Ureter (tissue), 1 donor: ENCODE data around the gene KDM1B. TPM values are rescaled to one million over a fixed set of nuclear protein-coding genes. Genes with fewer than 3 reads are reported as not detected.
"Not testable (repeated sequence)": the region's sequence is repeated elsewhere in the genome, so short reads cannot be mapped to it uniquely, and the experiment has no call there.

Experiments used
- DNase-seq: peaks from one replicate; pipeline ENCODE4 v3.0.0-alpha.2; 2020; ENCODE audit warnings: low spot score
- total RNA-seq: library from RNA; stranded (reverse); gene quantifications from one replicate; pipeline ENCODE4 v1.2.4, GENCODE V29; 2023
- donor health status: DM: yes; HTN: yes; CAD: no.

Gene KDM1B
- total RNA-seq, 1 donor from 2014 or later, result 18.8 TPM

DNA sequence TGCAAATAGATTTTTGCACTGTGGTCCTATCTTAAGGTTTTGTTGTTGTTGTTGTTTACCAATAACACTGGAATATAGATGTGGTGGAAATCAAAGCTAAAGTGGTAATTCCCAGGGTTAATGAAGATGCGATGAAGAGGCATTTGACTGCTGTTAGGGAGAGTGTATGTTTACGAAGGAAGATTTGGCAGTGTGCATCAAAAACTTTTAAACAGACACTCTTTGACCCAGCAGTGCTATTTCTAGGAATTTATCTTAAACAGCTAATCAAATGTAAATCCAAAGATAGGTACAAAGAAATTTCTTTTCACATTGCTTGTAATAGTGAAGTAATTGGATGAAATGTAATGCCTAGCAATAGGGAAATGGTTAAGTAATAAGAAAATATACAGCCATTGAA, 34.0 kb downstream of the KDM1B start:
- no peak for DNase-seq

DNA sequence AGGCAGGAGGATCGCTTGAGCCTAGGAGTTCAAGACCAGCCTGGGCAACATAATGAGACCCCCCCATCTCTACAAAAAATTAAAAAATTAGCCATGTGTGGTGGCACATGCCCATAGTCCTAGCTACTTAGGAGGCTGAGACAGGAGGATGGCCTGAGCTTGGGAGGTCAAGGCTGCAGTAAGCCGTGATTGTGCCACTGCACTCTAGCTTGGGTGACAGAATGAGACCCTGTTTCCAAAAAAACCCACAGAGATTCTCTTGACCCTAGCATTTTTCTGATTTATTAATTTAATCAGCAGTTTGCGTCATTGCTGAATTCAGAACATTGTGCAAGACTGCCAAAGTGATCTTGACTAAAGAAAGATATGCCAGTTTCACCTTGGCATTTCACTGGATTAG, 36.8 kb downstream of the KDM1B start:
- no peak for DNase-seq

- DNase-seq, result no peak
Observed at GRCh38 chr6:18203786-18204185, 48.6 kb downstream of the KDM1B start.

DNA sequence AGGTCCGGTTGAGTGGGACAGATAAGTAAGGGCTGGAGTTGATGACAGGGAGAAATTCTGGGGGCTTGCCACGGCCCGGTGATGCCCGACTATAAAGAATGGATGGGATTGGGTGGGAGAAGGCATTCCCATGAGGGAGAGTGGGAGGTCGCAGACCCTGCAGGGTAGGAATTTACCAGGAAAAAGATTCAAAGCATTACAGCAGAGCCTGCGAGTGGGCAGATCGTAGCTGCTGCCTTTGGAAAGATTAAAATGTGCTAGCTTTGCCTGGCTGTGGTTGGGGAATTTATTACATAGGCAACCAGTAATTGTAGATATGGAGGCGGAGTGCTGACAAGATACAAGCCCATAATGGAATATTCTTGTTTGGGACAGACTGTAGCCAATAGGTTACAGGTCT, 49.5 kb downstream of the KDM1B start:
- DNase-seq, result no peak

- DNase-seq, result no peak
Observed at GRCh38 chr6:18206591-18206990, 51.4 kb downstream of the KDM1B start.

DNA sequence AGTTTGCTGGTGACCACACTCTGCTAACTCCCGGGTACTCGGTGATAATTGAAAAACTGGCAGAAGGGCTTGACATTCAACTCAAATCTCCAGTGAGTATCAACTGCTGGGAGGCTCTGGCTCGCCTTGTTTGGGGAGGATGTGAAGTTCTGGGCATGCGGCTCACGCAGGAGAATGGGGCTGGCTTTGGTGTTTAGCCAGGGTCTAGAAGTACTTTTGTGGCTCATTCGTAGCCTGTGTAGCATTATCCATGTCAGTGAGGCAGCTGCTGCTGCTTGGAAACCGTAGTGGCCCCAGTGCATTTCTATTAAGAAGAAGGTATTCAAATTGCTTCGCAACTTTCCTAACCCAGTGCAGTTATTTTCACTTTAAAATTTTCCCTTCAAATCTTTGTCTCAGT, 52.2 kb downstream of the KDM1B start:
- no peak for DNase-seq

DNA sequence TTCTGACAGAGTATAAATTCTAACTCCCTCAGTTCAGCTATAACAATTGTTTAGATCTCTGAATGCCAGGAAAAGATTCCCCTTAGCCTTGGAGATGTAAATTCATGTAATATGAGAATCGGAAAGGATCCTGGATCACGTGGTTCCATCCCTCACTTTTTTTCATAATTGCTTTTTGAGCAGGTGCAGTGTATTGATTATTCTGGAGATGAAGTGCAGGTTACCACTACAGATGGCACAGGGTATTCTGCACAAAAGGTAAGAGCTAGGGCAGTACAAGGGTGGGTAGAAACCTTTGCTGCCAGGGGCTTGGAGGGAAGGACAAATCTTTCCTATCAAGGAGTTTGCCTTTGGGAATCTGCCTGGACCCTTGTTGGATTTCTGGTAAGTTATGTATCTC, 52.7 kb downstream of the KDM1B start:
- no peak for DNase-seq

DNA sequence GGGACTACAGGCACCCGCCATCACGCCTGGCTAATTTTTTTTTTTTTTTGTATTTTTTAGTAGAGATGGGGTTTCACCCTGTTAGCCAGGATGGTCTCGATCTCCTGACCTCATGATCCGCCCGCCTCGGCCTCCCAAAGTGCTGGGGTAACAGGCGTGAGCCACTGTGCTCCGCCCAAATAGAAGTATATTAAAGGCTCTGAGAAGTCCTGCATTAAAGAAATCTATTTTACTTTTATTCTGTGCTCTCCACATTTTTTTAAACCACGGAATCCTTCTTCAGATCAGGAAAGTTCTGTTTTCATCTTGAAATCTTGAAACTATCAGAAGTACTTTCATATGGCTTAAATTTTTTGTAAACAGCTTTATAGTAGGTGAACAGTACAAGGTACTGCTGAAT, 53.6 kb downstream of the KDM1B start:
- not testable (repeated sequence) for DNase-seq

DNA sequence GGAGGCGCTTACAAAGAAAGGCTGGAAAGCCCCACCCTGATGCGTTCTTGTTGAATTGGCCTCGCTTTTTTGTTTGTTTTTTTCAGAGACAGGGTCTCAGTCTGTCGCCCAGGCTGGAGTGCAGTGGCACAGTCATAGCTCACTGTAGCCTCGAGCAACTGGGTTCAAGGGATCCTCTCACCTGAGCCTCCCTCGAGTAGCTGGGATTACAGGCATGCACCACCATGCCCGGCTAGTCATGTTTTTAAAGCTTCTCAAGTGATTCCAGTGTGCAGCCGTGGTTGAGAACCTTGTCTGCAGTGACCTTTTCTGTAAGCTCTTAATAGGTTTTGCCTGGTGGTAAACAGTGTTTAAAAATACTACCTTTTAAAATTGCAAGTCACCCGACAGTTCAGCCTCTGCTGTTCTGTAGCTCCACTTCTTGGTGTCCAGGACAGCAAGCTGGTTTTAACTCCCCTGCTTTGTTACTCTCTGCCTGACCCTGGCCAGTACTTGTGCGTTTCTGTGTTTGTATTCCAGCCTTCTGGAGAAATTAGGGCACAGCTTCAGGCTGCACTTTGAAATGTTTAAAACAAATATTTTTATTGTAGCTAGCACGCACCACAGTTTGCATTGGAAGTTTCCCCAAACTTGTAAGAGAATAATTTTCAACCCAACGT, 54.4 kb downstream of the KDM1B start:
- no peak for DNase-seq

- no peak for DNase-seq
Observed at GRCh38 chr6:18210707-18211106, 55.5 kb downstream of the KDM1B start.

GRCh38 chr6:18211338-18211737, 56.1 kb downstream of the KDM1B start:
- DNase-seq, result no peak

DNA sequence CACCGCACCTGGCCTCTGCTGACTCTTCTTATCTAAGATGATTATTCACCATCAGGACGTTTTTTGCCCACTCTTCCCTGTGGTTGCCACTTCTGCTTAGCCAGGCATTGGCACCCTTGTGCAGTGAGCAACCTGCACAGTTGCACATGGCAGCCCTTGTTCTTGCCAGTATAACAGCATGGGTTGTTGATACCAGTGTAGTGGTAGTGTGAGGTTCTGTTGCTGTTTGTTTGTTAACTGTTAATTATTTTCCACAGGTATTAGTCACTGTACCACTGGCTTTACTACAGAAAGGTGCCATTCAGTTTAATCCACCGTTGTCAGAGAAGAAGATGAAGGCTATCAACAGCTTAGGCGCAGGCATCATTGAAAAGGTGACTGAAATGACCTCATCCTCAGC, 57.0 kb downstream of the KDM1B start:
- DNase-seq, result no peak

DNA sequence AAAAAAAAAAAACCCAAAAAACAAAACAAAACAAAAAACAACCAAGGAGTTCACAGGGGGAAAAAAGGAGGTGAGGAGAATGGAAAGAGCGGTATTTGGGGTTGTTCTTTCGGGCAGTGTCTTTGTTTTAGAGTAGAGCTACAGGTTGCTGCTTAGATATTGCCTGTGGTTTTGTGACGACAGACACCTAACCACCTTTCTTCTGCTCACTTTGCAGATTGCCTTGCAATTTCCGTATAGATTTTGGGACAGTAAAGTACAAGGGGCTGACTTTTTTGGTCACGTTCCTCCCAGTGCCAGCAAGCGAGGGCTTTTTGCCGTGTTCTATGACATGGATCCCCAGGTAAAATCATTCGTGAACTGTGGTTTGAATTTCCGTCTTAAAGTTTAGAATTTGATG, 58.2 kb downstream of the KDM1B start:
- DNase-seq, result no peak

GRCh38 chr6:18214003-18214402, 58.8 kb downstream of the KDM1B start:
- DNase-seq, result no peak

DNA sequence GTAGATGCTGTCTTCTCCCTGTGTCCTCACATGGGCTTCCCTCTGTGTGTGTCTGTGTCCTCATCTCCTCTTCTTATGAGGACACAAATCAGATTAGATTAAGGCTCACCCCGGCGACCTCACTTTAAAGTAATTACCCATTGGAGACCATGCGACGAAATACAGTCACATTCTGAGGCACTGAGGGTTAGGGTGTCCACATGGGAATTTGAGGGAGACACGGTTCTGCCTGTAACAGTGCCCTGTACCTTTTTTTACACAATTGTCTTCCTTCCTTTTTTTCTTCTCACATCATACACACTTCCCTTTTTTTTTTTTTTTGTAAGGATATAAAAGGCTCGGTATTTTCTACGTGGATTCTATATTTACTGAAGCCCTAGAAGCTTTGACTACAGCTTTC, 60.2 kb downstream of the KDM1B start:
- DNase-seq, result no peak

DNA sequence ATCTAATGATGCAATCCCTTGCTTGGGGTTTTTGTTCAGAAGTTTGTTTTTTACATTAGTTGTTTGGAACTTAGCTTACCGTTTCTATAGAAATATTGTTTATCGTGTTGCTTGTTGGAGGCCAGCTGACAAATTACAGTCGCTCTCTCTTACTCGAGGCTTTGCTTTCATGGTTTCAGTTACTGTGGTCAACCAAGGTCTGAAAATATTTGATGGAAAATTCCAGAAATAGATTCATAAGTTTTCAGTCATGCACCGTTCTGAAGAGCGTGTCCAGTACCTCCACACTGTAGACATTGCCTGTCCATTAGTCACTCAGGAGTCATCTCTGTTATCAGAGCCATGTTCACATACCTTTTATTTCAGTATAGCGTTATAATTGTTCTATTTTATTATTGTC, 61.2 kb downstream of the KDM1B start:
- DNase-seq, result no peak

DNA sequence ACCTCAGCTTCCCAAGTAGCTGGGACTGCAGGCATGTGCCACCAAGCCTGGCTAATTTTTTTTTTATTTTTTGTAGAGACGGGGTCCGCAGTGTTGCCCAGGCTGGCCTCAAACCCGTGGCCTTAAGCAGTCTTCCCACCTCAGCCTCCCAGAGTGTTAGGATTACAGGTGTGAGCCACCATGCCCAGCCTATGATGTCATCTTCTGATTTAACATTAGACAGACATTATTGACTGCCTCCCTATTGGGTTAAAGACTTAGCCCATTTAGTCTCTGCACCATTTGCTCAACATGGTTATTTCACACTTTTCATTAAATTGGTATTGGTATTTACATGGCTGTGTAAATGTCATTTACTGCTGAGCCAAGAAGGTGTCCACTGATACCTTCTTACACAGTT, 63.0 kb downstream of the KDM1B start:
- DNase-seq, result no peak

DNA sequence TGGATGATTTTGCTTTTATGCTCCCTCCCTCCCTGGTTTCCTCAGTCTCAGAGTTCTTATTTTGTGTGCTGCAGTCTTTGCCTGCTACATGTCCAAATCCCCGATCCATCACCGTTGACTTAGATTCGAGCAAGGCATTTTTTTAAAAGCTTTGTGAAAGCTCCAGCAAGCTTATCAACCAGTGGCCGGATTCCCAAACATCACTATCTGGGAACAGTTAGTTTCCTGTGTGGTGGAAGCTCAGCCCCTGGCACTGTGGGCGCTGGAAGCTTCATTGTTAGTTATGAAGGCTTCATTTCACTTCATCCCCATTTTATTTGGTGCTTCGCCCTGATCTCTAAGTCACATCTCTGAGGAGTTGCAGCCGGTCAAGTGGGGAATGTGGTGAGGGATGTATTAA, 64.4 kb downstream of the KDM1B start:
- no peak for DNase-seq

- no peak for DNase-seq
Observed at GRCh38 chr6:18221288-18221615, 66.0 kb downstream of the KDM1B start.

DNA sequence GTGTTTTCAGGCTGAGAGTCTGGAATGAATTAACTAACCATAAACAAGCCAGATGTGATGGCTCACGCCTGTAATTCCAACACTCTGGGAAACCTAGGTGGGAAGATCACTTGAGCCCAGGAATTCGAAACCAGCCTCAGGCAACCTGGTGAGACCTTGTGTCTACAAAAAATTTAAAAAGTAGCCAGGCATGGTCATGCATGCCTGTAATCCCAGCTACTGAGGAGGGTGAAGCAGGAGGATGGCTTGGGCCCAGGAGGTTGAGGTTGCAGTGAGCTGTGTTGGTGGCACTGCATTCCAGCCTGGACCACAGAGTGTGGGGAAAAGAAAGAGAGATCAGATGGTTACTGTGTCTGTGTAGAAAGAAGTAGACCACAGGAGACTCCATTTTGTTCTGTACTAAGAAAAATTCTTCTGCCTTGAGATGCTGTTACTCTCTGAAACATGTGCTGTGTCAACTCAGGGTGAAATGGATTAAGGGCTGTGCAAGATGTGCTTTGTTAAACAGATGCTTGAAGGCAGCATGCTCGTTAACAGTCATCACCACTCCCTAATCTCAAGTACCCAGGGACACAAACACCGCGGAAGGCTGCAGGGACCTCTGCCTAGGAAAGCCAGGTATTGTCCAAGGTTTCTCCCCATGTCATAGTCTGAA, 71.4 kb downstream of the KDM1B start:
- not testable (repeated sequence) for DNase-seq

GRCh38 chr6:18227166-18227565, 71.9 kb downstream of the KDM1B start:
- DNase-seq, result not testable (repeated sequence)

GRCh38 chr6:18228590-18228989, 73.4 kb downstream of the KDM1B start:
- not testable (repeated sequence) for DNase-seq

- not testable (repeated sequence) for DNase-seq
Observed at GRCh38 chr6:18231856-18232255, 76.6 kb downstream of the KDM1B start.

DNA sequence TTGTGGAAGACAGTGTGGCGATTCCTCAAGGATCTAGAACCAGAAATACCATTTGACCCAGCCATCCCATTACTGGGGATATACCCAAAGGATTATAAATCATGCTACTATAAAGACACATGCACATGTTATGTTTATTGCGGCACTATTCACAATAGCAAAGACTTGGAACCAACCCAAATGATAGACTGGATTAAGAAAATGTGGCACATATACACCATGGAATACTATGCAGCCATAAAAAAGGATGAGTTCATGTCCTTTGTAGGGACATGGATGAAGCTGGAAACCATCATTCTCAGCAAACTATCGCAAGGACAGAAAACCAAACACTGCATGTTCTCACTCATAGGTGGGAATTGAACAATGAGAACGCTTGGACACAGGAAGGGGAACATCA, 78.5 kb downstream of the KDM1B start:
- not testable (repeated sequence) for DNase-seq
